Right ventricle myocardium superior (tissue), 1 donor: Measurements from ENCODE around the gene AXIN1. TPM values are rescaled to one million over a fixed set of nuclear protein-coding genes. Genes with fewer than 3 reads are reported as not detected.
"Not testable (repeated sequence)": the region's sequence is repeated elsewhere in the genome, so short reads cannot be mapped to it uniquely, and the experiment has no call there.

ENCODE experiments used
- ATAC-seq: fragments of 200-7000 bp; cut with Tn5 transposase; one replicate; pipeline ENCODE4 v1.9.1; 2020; ENCODE audit warnings: mild to moderate bottlenecking; ENCODE audit not compliant: poor library complexity
- DNase-seq: peaks from one replicate; pipeline ENCODE4 v3.0.0-alpha.2; 2020
- intact Hi-C: fragments of 100-400 bp; cut with DNase I; formaldehyde crosslinking; loops from one replicate; pipeline ENCODE4 v1.11.2; 2022
- total RNA-seq: library from RNA; stranded (reverse); fragmentation: NEBNext Ultra II Directional; extraction: Animal tissue kit (Norgen Biotek cat#: 25700); gene quantifications from one replicate; pipeline ENCODE4 v1.2.1, GENCODE V29; 2021
- donor health status: DM: no; HTN: yes; CAD: no; lungs with severe emphysema.

AXIN1 gene
- total RNA-seq, 1 donor from 2014 or later, result 14.0 TPM

DNA sequence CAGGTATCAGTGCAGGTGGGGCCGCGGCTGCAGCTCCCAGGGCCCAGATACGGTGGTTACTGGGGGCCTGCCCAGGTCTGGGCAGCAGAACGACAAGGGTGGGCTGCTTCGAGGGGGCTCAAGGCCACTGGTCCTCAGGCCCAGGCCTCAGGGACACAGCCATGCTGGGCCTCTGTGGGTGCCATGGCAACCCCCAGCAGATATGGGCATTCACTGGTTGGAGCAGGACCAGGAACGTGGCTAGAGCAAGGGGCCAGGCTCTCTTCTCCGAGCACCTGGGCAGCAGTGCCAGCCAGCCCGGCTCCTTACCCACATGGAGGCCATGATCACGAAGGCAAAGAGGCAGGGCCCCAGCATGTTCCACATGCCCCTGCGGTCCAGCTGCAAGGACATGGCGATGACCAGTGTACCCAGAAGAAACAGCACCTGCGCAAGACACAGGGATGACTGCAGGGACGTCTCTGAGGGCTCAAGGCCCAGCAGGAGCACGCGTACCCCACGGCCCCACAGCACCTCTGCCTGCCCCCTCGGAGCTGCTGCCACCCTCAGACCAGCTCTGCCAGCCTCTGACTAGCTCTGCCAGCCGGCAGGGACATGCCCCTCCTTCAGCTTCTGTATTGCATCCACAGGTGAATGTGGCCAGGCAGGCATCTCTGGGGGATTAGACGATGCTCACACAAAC lies 19.9 kb upstream of the AXIN1 start:
- peak; percentile 41 for DNase-seq
- ATAC-seq, result no peak
- intact Hi-C loops, result no loop called here

DNA sequence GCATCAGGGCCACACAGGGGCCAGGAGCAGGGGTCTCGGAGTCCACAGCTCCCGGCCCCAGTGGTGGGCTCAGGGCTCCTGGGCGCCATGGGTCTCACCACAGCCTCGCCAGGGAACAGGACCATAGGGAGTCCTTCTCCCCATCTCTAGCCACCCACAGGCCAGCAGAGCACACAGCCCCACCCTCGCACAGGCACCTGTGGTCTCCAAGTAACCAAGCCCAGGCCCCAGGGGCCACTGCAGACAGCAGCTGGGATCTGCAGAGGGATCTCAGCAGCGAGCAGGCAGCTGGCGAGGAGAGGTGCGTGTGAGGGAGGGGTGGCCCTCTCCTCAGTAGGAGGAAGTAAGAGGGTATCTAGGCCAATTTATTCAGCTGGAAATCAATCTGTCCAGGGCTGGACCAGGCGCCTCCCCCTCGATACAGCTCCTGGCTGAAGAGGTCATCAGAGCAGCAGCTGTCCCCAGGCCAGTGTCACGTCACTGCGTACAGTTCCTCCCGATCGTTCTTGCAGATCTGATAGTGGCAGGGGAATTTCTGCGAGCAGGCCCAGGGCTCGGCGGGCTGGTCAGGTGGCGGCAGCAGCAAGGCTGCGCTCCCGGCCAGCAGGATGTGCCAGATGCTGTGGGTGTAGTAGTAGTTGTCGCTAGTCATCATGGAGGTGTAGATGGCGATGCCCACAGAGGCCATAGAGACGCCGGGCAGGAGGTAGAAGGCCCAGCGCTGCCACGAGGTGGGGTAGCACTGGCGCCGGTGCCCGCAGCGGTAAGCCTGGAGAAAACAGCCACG lies 19.2 kb upstream of the AXIN1 start:
- ATAC-seq (no peak), DNase-seq (peak; percentile 41)
- intact Hi-C loops, result no loop called here

DNA sequence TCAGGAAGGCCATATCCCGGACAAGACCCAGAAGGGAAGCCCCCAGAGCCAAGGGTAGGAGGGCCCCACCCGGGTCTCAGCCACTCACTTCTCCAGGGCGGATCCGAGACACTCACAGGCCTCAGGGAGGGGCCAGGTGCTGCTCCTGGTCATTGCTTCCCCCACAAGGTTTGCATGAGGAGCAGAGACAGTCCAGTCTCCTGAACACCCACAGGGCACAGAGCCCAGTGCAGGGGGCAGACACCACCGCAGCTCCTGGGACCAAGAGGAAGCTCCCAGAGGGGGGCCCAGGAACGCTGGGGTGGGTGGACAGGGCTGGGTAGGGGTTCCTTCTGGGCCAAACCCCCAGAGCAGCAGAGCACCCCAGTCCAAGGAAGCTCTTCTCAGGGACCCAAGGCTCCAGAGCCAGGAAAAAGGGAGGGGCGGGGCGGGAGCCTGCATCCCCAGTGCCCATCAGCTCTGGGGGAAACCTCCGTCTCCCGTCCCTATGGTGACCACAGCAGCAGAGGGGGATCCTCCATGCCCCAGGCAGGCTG lies 18.5 kb upstream of the AXIN1 start:
- intact Hi-C loops, result no loop called here
- ATAC-seq (no peak), DNase-seq (peak; percentile 44)

DNA sequence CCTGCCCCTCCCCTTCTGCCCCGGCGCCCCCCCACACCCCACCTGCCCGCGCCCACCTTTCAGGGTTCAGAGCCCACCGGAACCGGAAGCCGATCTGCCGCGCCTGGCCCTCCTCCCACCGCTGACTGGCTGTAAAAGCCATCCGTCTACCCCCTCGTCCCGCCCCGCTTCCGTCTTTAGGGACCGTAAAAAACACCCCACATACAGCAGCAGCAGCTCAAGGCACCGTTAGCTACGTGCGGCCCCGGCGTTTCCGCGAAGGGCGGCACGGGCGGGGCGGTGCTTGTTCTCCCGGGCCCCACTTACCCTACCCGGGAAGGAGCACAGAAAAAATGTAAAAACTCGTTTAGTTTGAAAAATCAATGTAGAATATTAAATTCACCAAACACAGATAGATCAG lies 17.9 kb upstream of the AXIN1 start, which contains the start of gene MRPL28:
MRPL28 (minus strand) TSS at position 96 of the 400 bp plus-strand sequence. CDS start 320 bp downstream, outside the sequence.
- peak; percentile 97 for DNase-seq
- ATAC-seq, result peak; percentile 97
- intact Hi-C loops, result no loop called here

DNA sequence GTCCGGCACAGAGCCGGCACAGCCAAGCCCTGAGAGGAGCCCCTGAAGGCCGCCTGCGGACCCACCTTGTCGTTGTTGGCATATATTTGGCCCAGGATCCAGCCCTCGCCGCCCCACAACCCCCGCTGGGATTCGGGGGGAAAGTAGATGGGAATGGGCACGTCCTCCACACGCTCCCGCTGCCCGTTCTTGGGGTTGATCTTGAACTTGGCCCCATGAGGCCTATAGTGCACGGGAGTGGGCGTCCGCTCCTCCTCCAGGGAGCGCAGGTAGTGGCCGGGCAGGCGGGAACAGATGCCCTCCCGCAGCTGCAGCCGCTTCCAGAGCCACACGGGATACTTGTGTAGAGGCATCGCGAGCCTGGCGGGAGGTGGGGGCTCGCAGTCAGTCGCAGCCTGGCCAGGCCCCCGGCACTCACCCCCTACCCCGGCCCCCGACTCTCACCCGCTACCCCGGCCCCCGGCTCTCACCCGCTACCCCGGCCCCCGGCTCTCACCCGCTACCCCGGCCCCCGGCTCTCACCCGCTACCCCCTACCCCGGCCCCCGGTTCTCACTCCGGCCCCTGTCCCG lies 17.4 kb upstream of the AXIN1 start:
- intact Hi-C loops, result no loop called here
- ATAC-seq (peak; percentile 53), DNase-seq (peak; percentile 42)

DNA sequence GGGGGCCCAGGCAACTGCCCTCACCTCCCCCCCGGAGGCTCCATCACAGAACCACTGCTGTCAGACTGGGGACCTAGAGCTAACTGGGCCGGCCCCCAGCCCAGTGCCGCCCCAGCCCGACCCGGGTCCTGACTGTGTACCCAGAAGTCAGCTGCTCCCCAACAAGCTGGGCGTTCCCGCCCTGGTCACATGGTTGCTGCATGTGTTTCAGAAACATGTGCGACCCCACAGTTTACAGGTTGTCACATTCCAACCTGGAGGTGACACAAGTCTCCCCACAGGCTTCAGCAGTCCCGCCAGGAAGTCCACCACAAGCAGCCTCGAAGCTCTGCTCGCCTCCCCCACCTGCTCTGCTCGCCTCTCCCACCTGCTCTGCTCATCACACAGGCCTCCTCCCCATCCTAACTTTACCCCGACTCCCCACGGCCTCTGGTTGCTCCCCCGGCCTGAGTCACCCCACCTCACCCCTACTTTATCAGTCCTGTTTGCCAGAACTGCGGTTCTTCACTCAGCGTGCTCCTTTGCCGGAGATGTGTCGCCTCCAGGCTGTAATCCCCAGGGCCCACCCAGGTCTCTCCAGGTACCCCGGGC lies 16.8 kb upstream of the AXIN1 start:
- intact Hi-C loops, result no loop called here
- DNase-seq, result peak; percentile 38

DNA sequence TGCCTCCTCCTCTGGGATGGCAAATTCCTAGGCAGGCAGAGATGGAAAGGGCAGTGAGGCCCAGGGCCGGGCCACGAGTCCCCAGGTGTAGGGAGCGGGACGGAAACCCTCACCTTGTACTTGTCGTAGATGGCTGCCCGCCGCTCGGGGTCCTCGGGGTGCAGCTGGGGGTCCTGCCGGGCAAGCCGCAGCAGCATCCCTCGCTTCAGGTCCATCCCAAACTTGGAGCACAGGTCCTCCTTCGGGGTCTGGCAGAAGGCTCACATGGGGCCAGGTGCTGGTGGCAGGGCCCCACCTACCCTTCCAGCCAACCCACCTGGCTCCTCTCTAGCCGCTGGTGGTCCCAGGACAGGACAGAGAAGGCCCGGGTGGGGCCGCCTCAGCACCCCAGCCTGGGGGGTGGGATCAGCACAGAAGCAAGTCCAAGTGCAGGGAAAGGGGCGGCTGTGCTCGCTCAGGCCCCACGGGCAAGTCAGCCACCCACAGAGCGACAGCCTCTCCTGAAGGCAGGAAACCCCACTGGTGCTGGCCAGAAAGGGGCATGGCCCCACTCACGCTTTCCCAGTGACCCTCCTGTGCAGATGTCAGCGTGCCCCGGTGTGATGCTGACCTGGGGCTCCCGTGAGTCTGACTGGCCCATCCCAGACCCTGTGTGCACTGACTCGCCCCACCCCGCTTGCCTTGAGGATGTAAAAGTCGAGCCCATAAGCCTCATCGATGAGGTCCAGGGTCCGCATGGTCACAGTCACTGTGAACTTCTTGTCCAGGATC lies 16.1 kb upstream of the AXIN1 start:
- no peak for ATAC-seq
- intact Hi-C loops, result no loop called here
- peak; percentile 43 for DNase-seq

More for the DNA sequence above, 16.8 kb upstream of the AXIN1 start:
- no peak for ATAC-seq

DNA sequence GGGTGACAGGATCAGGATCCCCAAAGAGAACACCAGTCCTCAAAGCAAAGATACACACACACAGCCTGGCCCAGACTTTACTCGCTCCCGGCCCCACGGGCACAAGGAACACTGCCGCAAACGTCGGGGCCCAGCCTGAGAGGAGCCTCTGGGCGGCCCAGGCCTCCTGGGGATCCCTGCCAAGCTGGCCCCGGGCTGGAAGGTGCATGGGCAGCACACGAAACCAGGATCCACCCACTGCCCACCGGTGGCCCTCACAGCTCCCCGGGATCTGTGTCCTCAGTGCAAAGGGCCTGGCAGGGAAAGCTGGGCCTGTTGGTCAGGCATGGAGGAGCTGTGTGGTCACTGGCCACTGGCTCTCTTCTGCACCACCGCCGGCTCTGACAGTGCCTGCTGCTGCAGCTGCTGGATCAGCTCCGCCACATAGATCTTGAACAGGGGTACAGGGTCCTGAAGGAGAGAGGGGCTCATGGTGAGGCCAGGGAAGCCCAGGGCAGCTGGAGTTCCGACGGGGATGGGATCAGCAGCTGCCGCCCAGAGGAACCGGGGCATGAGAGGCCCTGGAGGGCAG lies 14.9 kb upstream of the AXIN1 start:
- intact Hi-C loops, result no loop called here
- ATAC-seq (no peak), DNase-seq (peak; percentile 33)

DNA sequence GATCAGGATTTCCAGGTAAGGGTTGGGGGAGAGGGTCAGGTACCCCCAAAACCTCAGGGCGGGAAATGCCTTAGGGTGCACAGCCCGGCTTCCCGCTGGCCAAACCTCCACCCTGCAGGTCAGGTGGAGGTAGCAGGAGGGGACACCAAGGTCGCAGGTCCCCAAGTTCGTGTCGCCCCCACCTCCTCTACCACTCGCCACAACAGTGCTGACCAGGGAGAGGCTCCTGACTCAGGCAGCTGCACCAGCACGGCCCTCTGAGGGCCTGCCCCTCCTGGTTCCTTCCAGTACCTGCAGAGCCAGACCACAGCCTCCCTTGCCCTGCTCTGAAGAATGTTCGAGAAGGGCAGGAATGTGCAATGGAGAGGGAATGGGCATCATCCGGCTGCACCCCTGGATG lies 14.0 kb upstream of the AXIN1 start:
- DNase-seq (no peak), ATAC-seq (no peak)
- intact Hi-C loops, result no loop called here

DNA sequence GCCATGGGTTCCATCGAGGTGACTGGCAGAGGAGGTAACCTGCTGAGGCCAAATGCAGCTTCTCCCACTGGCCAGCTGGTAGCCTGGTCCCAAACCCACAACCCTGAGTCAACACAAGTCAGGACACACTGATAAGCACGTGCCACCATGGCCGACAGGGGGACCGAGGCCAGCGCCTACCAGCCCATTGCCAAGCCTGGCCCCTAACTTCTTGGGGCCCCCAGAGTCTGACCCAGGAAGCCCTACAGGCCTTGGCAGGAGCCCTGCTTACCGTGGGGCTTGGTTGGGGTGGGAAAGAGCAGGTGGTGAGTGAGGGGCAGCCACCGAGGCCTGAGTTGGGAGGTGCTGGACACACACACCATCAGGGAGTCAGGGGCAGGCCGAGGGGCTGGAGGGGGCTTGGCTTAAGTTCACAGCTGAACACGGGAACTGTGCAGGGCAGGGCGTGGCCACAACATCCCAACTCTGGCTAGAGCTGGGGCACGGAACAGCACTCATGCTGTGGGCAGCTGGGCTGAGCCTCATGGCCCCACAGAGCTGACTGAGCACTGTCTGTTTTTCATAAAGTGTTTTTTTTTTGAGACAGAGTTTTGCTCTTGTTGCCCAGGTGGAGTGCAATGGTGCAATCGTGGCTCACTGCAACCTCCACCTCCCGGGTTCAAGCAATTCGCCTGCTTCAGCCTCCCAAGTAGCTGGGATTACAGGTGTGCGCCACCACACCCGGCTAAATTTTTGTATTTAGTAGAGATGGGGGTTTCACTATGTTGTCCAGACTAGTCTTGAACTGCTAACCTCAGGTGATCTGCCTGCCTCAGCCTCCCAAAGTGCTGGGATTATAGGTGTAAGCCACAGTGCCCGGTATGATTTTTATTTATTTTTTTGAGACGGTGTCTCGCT lies 12.3 kb upstream of the AXIN1 start:
- no peak for ATAC-seq
- intact Hi-C loops, result loop anchor here (5.0 kb wide), 1 partner anchor 258 kb away; no protein-coding TSS in a partner anchor
- DNase-seq, result no peak

DNA sequence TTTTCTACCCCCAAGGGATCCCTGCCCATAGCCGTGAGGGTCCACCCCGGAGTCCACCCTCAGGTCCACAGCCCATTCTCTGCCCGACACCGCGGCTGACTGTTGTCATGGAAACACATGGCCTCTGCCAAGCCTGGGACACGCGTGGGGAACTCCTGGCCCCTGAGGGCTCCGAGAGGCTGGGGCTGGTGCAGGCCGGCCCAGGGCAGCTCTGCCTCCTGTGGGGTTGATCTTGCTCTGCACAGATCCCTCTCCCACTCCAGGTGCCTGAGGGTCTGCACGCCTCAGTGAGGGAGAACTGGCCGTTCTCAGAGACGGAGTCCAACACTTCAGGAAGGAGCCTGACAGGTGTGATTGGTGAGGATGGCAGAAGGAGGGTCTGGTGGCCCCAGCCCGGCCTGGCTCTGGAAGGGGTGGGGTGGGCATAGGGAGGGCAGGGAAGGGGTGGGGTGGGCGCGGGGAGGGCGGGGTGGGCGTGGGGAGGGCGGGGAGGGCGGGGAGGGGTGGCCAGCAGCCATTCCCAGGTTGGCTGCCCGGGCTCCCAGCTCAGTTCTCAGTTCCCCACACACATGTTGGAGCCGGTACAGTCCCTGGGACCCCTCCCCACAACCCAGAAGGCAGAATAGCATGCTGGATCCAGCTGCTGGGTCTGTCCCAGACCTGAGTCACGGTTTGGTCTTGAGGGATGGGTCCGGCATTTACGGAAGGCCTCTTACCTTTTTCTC lies 11.4 kb upstream of the AXIN1 start:
- intact Hi-C loops, result loop anchor here (5.0 kb wide), 1 partner anchor 257 kb away; no protein-coding TSS in a partner anchor

DNA sequence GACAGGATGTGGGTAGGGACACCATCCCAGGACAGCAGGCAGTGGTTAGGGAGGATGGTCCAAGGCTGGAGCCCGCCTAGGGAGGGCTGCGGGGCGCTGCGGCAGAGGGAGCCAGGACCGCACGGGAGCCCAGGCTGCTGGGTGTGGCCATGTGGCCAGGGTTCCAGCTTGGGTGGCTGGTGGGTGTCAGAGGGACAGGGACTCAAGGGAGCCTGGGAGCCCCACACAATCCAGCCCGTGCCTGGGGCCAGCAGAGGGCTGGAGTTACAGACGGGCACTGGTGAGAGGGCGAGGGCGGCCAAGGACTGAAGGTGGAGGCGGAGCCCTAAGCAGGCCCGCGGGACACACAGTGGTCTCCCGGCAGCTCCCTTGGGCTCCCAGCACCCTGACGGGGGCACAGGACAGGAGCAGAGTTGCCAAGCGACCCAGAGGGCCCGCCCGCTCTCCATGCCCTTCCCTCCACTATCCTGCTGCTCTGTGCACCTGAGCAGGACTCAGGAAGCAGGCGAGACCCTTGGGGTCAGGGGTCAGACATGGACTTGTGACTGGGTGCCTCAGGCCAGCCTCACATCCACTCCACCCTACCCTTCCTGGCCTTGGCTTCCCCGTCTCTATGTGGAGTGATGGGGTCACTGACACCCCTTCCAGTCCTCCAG lies 10.7 kb upstream of the AXIN1 start:
- ATAC-seq (no peak), DNase-seq (no peak)
- intact Hi-C loops, result loop anchor here (5.0 kb wide), 1 partner anchor 256 kb away; no protein-coding TSS in a partner anchor

More for the DNA sequence above, 11.4 kb upstream of the AXIN1 start:
- DNase-seq, result no peak
- ATAC-seq, result no peak

DNA sequence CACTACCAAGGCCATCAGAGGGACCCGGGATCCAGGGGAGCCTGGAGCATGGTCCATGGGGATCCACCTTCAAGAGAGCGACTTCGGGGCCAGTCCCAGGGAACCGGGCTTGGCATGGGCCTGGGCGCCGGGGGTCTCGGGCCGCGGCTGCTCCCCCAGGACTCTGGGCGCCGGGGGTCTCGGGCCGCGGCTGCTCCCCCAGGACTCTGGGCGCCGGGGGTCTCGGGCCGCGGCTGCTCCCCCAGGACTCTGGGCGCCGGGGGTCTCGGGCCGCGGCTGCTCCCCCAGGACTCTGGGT lies 10.1 kb upstream of the AXIN1 start:
- ATAC-seq, DNase-seq: not testable (repeated sequence)
- intact Hi-C loops, result loop anchor here (5.0 kb wide), 1 partner anchor 255 kb away; no protein-coding TSS in a partner anchor

DNA sequence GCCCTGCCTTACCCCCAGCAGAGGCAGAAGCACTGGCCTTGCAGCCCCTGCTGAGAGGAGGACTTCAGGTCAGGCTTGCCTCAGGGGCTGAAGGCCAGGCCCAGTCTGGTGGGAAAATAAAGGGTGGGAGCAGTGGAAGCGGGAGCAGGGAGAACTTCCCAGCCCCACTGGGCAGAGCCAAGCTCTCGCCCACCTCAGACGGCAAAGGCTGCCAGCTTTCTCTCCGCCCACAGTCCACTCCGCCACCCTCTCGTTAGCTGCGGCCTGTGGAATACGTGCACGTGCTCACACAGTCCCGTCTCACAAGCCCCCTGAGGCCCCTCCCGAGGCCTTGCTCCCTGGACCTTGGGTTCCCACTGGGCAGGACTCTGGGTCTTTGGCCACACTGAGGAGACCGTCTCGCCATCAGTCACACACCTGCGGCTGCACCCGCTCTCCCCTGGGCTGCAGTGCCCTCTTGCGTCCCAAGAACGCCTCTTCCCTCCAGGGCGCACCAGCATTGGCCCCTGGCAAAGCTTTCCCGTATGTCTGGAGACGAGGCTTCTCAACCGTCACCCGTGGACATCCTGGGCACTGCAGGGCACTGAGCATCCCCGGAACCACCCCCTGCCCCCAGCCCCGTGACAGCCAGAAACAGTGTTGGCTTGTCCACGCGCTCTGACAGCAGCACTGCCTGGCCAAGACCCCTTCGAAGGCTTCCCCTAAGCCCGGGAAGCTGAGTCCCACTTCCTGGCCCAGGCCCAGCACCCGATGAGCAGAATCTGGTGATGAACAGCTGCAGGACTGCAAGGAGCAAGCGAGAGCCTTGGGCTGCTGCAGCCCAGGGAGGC lies 9.6 kb upstream of the AXIN1 start:
- peak; percentile 80 for DNase-seq
- intact Hi-C loops, result loop anchor here (5.0 kb wide), 1 partner anchor 255 kb away; no protein-coding TSS in a partner anchor
- peak; percentile 84 for ATAC-seq

DNA sequence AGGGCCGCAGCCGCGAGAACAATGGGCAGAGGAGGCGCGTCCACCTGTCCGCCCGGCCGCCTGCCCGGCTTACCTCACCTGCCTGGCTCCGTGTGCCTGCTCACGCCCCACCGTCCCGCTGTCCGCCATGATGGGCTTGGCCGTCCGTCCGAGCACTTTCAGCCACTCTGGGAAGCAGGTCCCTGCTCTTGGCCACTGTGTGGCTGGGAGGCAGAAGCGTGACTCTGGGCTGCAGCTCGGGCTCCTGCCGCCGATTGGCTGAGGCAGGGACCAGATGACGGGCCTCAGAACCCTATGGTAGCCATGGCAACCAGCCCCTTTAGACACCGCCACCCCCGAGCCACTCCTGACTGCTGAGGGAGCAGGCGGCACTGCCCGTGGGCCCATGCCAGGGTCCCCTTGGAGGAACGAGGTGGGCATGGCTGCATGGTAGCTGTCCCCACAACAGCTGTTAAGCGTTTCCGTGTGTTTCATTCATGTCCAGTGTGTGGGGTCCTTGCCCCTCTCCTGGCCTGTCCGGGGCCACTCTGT lies 8.9 kb upstream of the AXIN1 start:
- DNase-seq, result no peak
- no peak for ATAC-seq
- intact Hi-C loops, result loop anchor here (5.0 kb wide), 1 partner anchor 254 kb away; no protein-coding TSS in a partner anchor
